Measurements from ENCODE around the gene GPNMB. TPM values are rescaled to one million over a fixed set of nuclear protein-coding genes. Genes with fewer than 3 reads are reported as not detected.

Gene GPNMB
- total and polyA plus RNA-seq, 10 of the 15 experiments (the other 5 are each of a cell fraction or from before 2014, with no cell fraction given), result 5.9 to 22.3 (median 10.0) TPM

DNA sequence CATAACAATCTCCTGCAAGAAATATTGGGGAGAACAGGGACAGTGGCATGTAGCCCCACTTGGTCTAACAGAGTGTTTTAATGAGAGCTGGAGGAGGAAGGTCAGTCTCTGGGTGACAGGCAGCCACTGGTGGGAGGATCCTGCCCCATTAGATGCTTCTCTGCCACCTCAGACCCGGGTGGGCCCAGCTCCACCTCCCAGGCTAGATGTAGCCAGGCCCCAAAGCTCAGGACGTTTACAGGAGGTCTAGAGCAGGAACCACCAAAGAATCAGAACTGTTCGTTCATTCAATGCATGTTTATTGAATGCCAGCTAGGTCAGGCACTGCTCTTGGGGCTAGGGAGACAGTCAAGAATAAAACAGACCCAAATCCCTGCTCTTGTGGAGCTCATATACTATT, 28.4 kb upstream of the GPNMB start:
- in situ Hi-C loops (cut with MboI) (no loop called here), intact Hi-C loops (cut with micrococcal nuclease; ENCODE audit: unreplicated experiment) (no loop called here)
- DNase-seq (ENCODE audit: low read depth, low spot score) (no peak), FAIRE-seq (no peak), ATAC-seq (no peak)
- Histone ChIP-seq H3K9ac (ENCODE audit: control insufficient read depth, insufficient read depth, low read length) (no peak overlapping the region), H2AFZ (ENCODE audit: control insufficient read depth, low read depth, low read length) (peak overlapping the region; percentile 25; the same call in 1 of the 2 replicates), H3K27ac (ENCODE audit: control insufficient read depth, insufficient read depth) (no peak overlapping the region), H3K79me2 (ENCODE audit: control insufficient read depth, insufficient read depth, low read length) (no peaks in the 10 kb centered on the region), H3K4me2 (ENCODE audit: control insufficient read depth, insufficient read depth) (no peak overlapping the region), H3K9me3 (replicated peaks; ENCODE audit: control insufficient read depth, insufficient read depth, low read length) (no peaks in the 10 kb centered on the region; the same call in 2 of the 3 replicates), H3K4me1 (ENCODE audit: control insufficient read depth, insufficient read depth, low read length) (no peaks in the 10 kb centered on the region), H4K20me1 (ENCODE audit: control insufficient read depth, insufficient read depth) (no peaks in the 10 kb centered on the region), H3K4me3 (no peak overlapping the region), H3K27me3 (replicated peaks in 1 of 2; ENCODE audit: control insufficient read depth in 2 of 2, insufficient read depth in 2 of 2, low read length in 1 of 2) (peaks cover 0 to 1% of the 10 kb centered on the region in 2 experiments; a peak in 1 of 4 replicates), H3K36me3 (ENCODE audit: control insufficient read depth in 2 of 2, insufficient read depth in 2 of 2, low read length in 1 of 2) (no peaks in the 10 kb centered on the region)
- SMC1A ChIA-PET (ENCODE audit: uncharacterized antibody, unreplicated experiment), result interaction anchor here (0.6 to 0.8 kb wide), 2 partner anchors 17 to 31 kb away, joined by 3 to 4 read pairs; no protein-coding TSS in a partner anchor
- BruUV-seq (replicated peaks), result no TSS peak
- CTCF ChIA-PET, result interaction anchor here (0.8 to 1.1 kb wide), 2 partner anchors 24 to 56 kb away, joined by 3 read pairs; no protein-coding TSS in a partner anchor
- WGBS (ENCODE audit: insufficient coverage, insufficient replicate concordance, low lambda C conversion rate, missing lambda C conversion rate), result 0% methylated on average over 3 of the region's 3 CpGs
- TF ChIP-seq TCF7 (IDR thresholded peaks at IDR 0.05; ENCODE audit: borderline replicate concordance) (no peak), HDAC2 (IDR thresholded peaks at IDR 0.05) (no peak), KDM1A (IDR thresholded peaks at IDR 0.05; ENCODE audit: borderline replicate concordance) (no peak)
- RAD21 ChIA-PET (ENCODE audit: unreplicated experiment), result no interaction called here
- POLR2A ChIA-PET, result interaction anchor here (0.8 kb wide), 1 partner anchor 21 kb away, joined by 4 read pairs; no protein-coding TSS in a partner anchor

DNA sequence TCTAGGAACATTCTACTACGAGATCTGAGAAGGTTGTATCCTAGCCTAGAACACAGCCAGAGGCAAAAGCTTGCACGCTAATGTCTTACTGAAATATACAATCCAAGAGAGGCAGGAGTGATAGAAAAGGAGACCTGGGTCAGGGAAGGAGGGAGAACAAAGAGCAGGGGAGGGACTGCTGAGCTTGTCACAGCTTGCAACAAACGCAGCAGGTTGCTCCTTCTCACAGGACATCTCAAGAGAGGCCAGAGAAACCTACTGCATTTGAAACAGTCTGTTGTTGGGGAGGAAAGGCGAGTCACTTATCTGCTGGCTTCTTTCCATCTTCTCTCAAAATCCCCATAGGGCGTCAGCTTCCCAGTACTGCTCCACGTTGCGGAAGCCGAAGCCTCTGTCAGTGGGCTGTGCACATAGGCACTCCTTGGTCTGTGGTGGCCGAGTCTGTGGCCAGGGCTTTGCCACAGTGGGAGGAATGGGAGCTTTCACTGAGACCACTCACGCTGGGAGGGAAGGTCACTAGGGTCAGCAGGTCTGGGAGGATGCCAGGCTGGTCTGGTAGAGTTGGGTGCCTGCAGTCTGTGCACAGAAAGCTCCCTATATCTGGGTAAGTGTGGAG, 25.8 kb upstream of the GPNMB start:
- Histone ChIP-seq H3K79me2 (ENCODE audit: control insufficient read depth, insufficient read depth, low read length) (no peaks in the 10 kb centered on the region), H3K27ac (ENCODE audit: control insufficient read depth, insufficient read depth) (no peak overlapping the region), H3K36me3 (ENCODE audit: control insufficient read depth in 2 of 2, insufficient read depth in 2 of 2, low read length in 1 of 2) (no peaks in the 10 kb centered on the region), H3K4me2 (ENCODE audit: control insufficient read depth, insufficient read depth) (no peak overlapping the region), H3K4me1 (ENCODE audit: control insufficient read depth, insufficient read depth, low read length) (no peaks in the 10 kb centered on the region), H4K20me1 (ENCODE audit: control insufficient read depth, insufficient read depth) (no peaks in the 10 kb centered on the region), H3K9me3 (replicated peaks; ENCODE audit: control insufficient read depth, insufficient read depth, low read length) (no peaks in the 10 kb centered on the region; the same call in 2 of the 3 replicates), H3K27me3 (replicated peaks in 1 of 2; ENCODE audit: control insufficient read depth in 2 of 2, insufficient read depth in 2 of 2, low read length in 1 of 2) (peaks cover 0 to 1% of the 10 kb centered on the region in 2 experiments; a peak in 1 of 4 replicates), H3K9ac (ENCODE audit: control insufficient read depth, insufficient read depth, low read length) (no peak overlapping the region), H3K4me3 (no peak overlapping the region), H2AFZ (ENCODE audit: control insufficient read depth, low read depth, low read length) (no peak overlapping the region)
- in situ Hi-C loops (cut with MboI) (no loop called here), intact Hi-C loops (cut with micrococcal nuclease; ENCODE audit: unreplicated experiment) (no loop called here)
- SMC1A ChIA-PET (ENCODE audit: uncharacterized antibody, unreplicated experiment), result interaction anchor here (1.2 kb wide), 1 partner anchor 51 kb away, joined by 3 read pairs; no protein-coding TSS in a partner anchor
- no TSS peak for BruUV-seq (replicated peaks)
- RAD21 ChIA-PET (ENCODE audit: unreplicated experiment), result interaction anchor here (0.6 kb wide), 1 partner anchor 259 kb away, joined by 3 read pairs; no protein-coding TSS in a partner anchor
- POLR2A ChIA-PET, result no interaction called here
- DNase-seq (ENCODE audit: low read depth, low spot score) (no peak), FAIRE-seq (no peak), ATAC-seq (no peak)
- 58% methylated on average over 10 of the region's 10 CpGs for WGBS (ENCODE audit: insufficient coverage, insufficient replicate concordance, low lambda C conversion rate, missing lambda C conversion rate)
- CTCF ChIA-PET, result no interaction called here
- TF ChIP-seq SIN3A (IDR thresholded peaks at IDR 0.05; ENCODE audit: low read depth, low read length) (no peak), RELA (IDR thresholded peaks at IDR 0.05; ENCODE audit: borderline replicate concordance, partially characterized antibody) (no peak), SMARCA5 (IDR thresholded peaks at IDR 0.05) (no peak), KLF5 (IDR thresholded peaks at IDR 0.05; ENCODE audit: partially characterized antibody) (no peak), TARDBP (IDR thresholded peaks at IDR 0.05; ENCODE audit: borderline replicate concordance) (no peak), POLR2AphosphoS2 (IDR thresholded peaks at IDR 0.05; ENCODE audit: low read depth, low read length) (no peak), GABPA (IDR thresholded peaks at IDR 0.05; ENCODE audit: low read depth) (no peak), BHLHE40 (IDR thresholded peaks at IDR 0.05; ENCODE audit: borderline replicate concordance in 1 of 2, low read depth in 2 of 2, low read length in 1 of 2) (no peak), RFX5 (IDR thresholded peaks at IDR 0.05; ENCODE audit: low read depth, low read length) (no peak), SUPT20H (IDR thresholded peaks at IDR 0.05; ENCODE audit: borderline replicate concordance, control insufficient read depth, low read depth, low read length) (no peak), EZH2 (IDR thresholded peaks at IDR 0.05; ENCODE audit: borderline replicate concordance, control insufficient read depth, low read depth, low read length) (no peak), JUNB (IDR thresholded peaks at IDR 0.05) (no peak), SUZ12 (IDR thresholded peaks at IDR 0.05; ENCODE audit: unreplicated experiment) (no peak)
- TF ChIP-seq, protein P1, sequence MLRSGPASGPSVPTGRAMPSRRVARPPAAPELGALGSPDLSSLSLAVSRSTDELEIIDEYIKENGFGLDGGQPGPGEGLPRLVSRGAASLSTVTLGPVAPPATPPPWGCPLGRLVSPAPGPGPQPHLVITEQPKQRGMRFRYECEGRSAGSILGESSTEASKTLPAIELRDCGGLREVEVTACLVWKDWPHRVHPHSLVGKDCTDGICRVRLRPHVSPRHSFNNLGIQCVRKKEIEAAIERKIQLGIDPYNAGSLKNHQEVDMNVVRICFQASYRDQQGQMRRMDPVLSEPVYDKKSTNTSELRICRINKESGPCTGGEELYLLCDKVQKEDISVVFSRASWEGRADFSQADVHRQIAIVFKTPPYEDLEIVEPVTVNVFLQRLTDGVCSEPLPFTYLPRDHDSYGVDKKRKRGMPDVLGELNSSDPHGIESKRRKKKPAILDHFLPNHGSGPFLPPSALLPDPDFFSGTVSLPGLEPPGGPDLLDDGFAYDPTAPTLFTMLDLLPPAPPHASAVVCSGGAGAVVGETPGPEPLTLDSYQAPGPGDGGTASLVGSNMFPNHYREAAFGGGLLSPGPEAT (IDR thresholded peaks at IDR 0.05; ENCODE audit: low read depth), result no peak

Measured in GM12878 (cell line).